GM18873 (cell line): ENCODE measurements around the gene ANKRD18B.
"Not testable (repeated sequence)": the region's sequence is repeated elsewhere in the genome, so short reads cannot be mapped to it uniquely, and the experiment has no call there.

ENCODE experiments used
- ATAC-seq: cut with Tn5 transposase; IDR thresholded peaks from one replicate; pipeline ENCODE4 v1.9.1; 2021; ENCODE audit warnings: mild to moderate bottlenecking, moderate library complexity, moderate number of reproducible peaks; ENCODE audit not compliant: unreplicated experiment, low FRiP score

ANKRD18B gene

GRCh38 chr9:33528069-33528468, 4.0 kb downstream of the ANKRD18B start:
- not testable (repeated sequence) for ATAC-seq

GRCh38 chr9:33533958-33534357, 9.9 kb downstream of the ANKRD18B start:
- ATAC-seq = not testable (repeated sequence)

- no peak for ATAC-seq
Measured at GRCh38 chr9:33535541-33535940, 11.5 kb downstream of the ANKRD18B start.

GRCh38 chr9:33543463-33543862, 19.4 kb downstream of the ANKRD18B start:
- ATAC-seq = not testable (repeated sequence)

- not testable (repeated sequence) for ATAC-seq
Measured at GRCh38 chr9:33545715-33546114, 21.7 kb downstream of the ANKRD18B start.

- ATAC-seq = not testable (repeated sequence)
Measured at GRCh38 chr9:33548816-33549215, 24.8 kb downstream of the ANKRD18B start.

- ATAC-seq = not testable (repeated sequence)
Measured at GRCh38 chr9:33549418-33549817, 25.4 kb downstream of the ANKRD18B start.

- not testable (repeated sequence) for ATAC-seq
Measured at GRCh38 chr9:33551183-33551582, 27.1 kb downstream of the ANKRD18B start.

GRCh38 chr9:33552315-33552725, 28.3 kb downstream of the ANKRD18B start:
- not testable (repeated sequence) for ATAC-seq

GRCh38 chr9:33560217-33560616, 36.2 kb downstream of the ANKRD18B start:
- ATAC-seq = not testable (repeated sequence)

- not testable (repeated sequence) for ATAC-seq
Measured at GRCh38 chr9:33562196-33562595, 38.1 kb downstream of the ANKRD18B start.

GRCh38 chr9:33567776-33568175, 43.7 kb downstream of the ANKRD18B start:
- not testable (repeated sequence) for ATAC-seq

GRCh38 chr9:33577786-33578185, 53.7 kb downstream of the ANKRD18B start:
- ATAC-seq = not testable (repeated sequence)

GRCh38 chr9:33579996-33580395, 55.9 kb downstream of the ANKRD18B start:
- ATAC-seq = not testable (repeated sequence)

GRCh38 chr9:33582686-33583085, 58.6 kb downstream of the ANKRD18B start:
- ATAC-seq = not testable (repeated sequence)

GRCh38 chr9:33586128-33586527, 62.1 kb downstream of the ANKRD18B start:
- ATAC-seq = not testable (repeated sequence)

- ATAC-seq = not testable (repeated sequence)
Measured at GRCh38 chr9:33587799-33588198, 63.7 kb downstream of the ANKRD18B start.

GRCh38 chr9:33588876-33589275, 64.8 kb downstream of the ANKRD18B start:
- not testable (repeated sequence) for ATAC-seq

GRCh38 chr9:33590857-33591256, 66.8 kb downstream of the ANKRD18B start:
- not testable (repeated sequence) for ATAC-seq

- ATAC-seq = not testable (repeated sequence)
Measured at GRCh38 chr9:33596974-33597373, 72.9 kb downstream of the ANKRD18B start.

- ATAC-seq = not testable (repeated sequence)
Measured at GRCh38 chr9:33597386-33597785, 73.3 kb downstream of the ANKRD18B start.

GRCh38 chr9:33598796-33599379, 74.8 kb downstream of the ANKRD18B start:
- not testable (repeated sequence) for ATAC-seq
